ENCODE results near the gene CBFA2T2.
A peak's percentile ranks its signal among the peaks of the same experiment; 100 is the strongest.
"Not testable (repeated sequence)": the region's sequence is repeated elsewhere in the genome, so short reads cannot be mapped to it uniquely, and the experiment has no call there.

CBFA2T2 gene

DNA sequence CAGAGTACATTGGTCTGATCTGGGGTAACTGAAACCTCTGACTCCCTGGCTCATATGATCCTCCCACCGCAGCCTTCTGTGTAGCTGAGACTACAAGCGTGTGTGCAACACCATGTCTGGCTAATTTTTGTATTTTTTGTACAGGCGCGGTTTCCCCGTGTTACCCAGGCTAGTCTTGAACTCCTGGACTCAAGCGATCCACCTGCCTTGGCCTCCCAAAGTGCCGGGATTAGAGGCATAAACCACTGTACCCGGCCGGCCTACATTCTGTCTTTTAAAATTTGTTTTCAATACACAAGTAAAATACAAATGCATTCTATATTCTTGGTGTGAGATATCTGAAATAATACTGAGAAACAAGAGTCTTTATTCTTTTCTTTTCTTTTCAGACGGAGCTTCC is 1.7 kb upstream of the CBFA2T2 start:
- H3K9me3 ChIP-seq (ENCODE audit: severe bottlenecking), result no peaks in the 10 kb centered on the region
- TF ChIP-seq, protein P1, sequence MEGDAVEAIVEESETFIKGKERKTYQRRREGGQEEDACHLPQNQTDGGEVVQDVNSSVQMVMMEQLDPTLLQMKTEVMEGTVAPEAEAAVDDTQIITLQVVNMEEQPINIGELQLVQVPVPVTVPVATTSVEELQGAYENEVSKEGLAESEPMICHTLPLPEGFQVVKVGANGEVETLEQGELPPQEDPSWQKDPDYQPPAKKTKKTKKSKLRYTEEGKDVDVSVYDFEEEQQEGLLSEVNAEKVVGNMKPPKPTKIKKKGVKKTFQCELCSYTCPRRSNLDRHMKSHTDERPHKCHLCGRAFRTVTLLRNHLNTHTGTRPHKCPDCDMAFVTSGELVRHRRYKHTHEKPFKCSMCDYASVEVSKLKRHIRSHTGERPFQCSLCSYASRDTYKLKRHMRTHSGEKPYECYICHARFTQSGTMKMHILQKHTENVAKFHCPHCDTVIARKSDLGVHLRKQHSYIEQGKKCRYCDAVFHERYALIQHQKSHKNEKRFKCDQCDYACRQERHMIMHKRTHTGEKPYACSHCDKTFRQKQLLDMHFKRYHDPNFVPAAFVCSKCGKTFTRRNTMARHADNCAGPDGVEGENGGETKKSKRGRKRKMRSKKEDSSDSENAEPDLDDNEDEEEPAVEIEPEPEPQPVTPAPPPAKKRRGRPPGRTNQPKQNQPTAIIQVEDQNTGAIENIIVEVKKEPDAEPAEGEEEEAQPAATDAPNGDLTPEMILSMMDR (IDR thresholded peaks at IDR 0.05; ENCODE audit: low read depth, low read length), result no peak
- H3K36me3 ChIP-seq, result peaks cover 4% of the 10 kb centered on the region; the same call in 1 of the 2 replicates
- peak overlapping the region; percentile 75 for H3K27ac ChIP-seq
- no peaks in the 10 kb centered on the region for H3K27me3 ChIP-seq (ENCODE audit: insufficient read depth, low read depth, severe bottlenecking)
- no peak overlapping the region for H3K4me3 ChIP-seq (ENCODE audit: low read depth, low read length)
- DNase-seq, result no peak

DNA sequence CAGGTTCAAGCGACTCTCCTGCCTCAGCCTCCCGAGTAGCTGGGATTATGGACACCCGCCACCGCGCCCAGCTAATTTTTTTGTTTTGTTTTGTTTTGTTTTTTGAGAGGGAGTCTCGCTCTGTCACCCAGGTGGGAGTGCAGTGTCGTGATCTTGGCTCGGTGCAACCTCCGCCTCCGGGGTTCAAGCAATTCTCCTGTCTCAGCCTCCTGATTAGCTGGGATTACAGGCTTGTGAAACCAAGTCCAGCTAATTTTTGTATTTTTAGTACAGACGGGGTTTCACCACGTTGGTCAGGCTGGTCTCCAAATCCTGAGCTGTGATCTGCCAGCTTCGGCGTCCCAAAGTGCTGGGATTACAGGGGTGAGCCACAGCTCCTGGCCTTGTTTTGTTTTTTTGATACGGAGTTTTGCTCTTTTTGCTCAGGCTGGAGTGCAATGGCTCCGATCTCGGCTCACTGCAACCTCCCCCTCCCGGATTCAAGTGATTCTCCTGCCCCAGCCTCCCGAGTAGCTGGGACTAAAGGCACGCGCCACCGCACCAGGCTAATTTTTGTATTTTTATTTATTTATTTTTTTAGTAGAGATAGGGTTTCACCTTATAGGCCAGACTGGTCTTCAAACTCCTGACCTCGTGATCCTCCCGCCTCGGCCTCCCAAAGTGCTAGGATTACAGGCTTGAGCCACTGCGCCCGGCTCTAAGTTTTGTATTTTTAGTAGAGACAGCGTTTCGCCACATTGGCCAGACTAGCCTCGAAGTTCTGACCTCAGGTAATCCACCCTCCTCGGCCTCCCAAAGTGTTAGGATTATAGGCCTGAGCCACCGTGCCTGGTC is 1.0 kb upstream of the CBFA2T2 start:
- H3K4me3 ChIP-seq (ENCODE audit: low read depth, low read length), result peak overlapping the region; percentile 43
- not testable (repeated sequence) for DNase-seq; H3K36me3 ChIP-seq; H3K9me3 ChIP-seq (ENCODE audit: severe bottlenecking); H3K27me3 ChIP-seq (ENCODE audit: insufficient read depth, low read depth, severe bottlenecking)
- H3K27ac ChIP-seq, result peak overlapping the region; percentile 75

DNA sequence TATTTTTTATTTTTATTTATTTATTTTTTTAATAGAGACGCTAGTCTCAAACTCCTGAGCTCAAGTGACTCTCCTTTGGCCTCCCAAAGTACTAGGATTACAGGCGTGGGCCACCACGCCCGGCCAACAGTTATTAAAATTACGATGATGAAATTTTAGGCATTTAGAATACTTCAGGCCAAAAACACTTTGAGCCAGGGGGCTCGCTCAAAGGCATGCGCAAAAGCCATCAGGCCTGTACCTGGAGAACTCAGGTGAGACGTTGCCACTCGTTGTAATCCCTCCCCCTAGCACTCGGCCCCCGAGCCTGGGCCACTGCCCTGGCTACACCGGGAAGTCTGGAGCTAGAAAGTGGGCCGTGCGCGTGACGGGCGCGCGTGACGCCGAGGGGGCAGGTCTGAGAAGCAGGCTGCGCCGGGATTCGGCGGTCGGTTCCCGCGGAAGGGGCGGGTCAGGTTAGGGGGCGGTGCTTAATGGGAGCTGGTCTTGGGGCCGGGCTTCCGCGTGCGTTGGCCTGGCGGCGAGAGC is 337 bp upstream of the CBFA2T2 start:
- Histone ChIP-seq H3K9me3 (ENCODE audit: severe bottlenecking) (no peaks in the 10 kb centered on the region), H3K36me3 (peaks cover 8% of the 10 kb centered on the region), H3K4me3 (ENCODE audit: low read depth, low read length) (peak overlapping the region; percentile 43), H3K27ac (peak overlapping the region; percentile 75), H3K27me3 (ENCODE audit: insufficient read depth, low read depth, severe bottlenecking) (no peaks in the 10 kb centered on the region)
- TF ChIP-seq, protein P1 (IDR thresholded peaks at IDR 0.05; ENCODE audit: low read depth, low read length), result no peak
- peak; percentile 99 for DNase-seq

DNA sequence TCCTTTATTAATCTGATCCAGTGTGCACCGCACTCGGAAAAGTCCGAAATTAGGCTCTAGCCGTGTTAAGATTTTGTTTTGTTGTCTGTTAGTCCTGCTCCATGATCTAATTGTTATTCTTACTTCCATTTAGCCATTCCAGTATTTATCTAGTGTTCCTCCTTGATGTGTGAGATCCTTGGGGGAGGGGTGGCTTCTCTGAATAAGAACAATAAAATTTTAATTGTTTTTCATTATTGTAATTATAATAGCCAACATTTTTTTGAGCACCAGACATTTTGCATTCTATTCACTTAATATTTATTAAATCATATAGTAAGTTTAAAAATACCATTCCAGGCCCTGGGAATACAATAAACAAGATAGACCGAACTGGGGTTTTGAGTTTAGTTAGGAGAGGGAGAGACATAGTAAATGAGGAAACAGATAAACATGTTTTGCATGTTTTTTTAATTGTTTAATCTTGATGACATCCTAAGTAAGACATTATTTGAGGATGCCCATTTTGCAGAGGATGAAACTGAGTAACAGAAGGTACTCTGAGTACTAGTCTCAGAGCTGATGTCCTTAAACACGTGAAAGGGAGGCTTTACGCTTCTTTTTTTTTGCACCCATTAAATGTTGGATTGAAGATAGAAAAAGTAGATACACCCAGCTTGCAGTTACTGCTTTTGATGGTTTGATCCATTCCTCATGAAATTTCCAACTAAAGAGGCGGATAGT is 1.2 kb downstream of the CBFA2T2 start:
- Histone ChIP-seq H3K4me3 (ENCODE audit: low read depth, low read length) (peak overlapping the region; percentile 81), H3K27me3 (ENCODE audit: insufficient read depth, low read depth, severe bottlenecking) (no peaks in the 10 kb centered on the region), H3K27ac (peak overlapping the region; percentile 88; the same call in 1 of the 2 replicates), H3K9me3 (ENCODE audit: severe bottlenecking) (no peaks in the 10 kb centered on the region), H3K36me3 (peaks cover 15% of the 10 kb centered on the region)
- TF ChIP-seq, protein P1 (IDR thresholded peaks at IDR 0.05; ENCODE audit: low read depth, low read length), result no peak
- DNase-seq, result no peak

DNA sequence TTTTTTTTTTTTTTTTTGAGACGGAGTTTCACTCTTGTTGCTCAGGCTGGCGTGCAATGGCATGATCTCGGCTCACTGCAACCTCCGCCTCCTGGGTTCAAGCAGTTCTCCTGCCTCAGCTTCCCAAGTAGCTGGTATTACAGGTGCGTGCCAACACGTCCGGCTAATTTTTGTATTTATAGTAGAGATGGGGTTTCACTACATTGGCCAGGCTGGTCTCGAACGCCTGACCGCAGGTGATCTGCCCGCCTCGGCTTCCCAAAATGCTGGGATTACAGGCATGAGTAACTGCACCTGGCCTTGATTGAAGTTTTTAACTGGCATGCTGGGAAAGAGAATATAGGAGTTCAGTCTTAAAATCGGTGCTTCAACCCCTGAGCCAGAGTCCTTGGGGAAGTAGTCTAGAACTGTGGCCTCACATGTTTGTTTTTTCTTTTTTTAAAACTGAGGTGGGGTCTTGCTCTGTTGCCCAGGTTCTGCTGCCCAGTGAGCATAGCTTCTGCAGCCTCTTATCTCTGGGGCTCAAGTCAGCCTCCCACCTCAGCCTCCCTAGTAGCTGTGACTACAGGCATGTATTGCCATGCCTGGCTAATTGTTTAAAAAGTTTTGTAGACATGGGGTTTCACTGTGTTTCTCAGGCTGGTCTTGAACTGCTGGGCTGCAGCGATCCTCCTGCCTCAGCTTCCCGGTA is 3.3 kb downstream of the CBFA2T2 start:
- TF ChIP-seq, protein P1 (IDR thresholded peaks at IDR 0.05; ENCODE audit: low read depth, low read length), result no peak
- no peak overlapping the region for H3K27ac ChIP-seq
- no peak for DNase-seq
- H3K9me3 ChIP-seq (ENCODE audit: severe bottlenecking), result no peaks in the 10 kb centered on the region
- H3K36me3 ChIP-seq, result peaks cover 15% of the 10 kb centered on the region
- H3K27me3 ChIP-seq (ENCODE audit: insufficient read depth, low read depth, severe bottlenecking), result no peaks in the 10 kb centered on the region
- no peak overlapping the region for H3K4me3 ChIP-seq (ENCODE audit: low read depth, low read length)

DNA sequence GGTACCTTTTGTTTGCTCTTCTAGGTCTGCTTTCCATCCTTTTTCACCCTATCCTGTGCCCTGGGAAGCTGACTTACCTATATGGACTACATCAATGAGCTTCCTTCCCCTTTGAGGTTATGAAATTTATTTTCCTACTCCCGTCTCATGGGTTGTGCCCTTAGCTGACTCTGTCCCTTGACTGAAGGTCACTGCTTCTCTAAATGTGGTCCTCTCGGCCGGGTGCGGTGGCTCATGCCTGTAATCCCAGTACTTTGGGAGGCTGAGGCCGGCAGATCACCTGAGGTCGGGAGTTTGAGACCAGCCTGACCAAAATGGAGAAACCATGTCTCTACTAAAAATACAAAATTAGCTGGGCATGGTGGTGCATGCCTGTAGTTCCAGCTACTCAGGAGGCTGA is 6.9 kb downstream of the CBFA2T2 start:
- H3K9me3 ChIP-seq (ENCODE audit: severe bottlenecking); H3K27me3 ChIP-seq (ENCODE audit: insufficient read depth, low read depth, severe bottlenecking); H3K4me3 ChIP-seq (ENCODE audit: low read depth, low read length); H3K27ac ChIP-seq; DNase-seq: not testable (repeated sequence)
- peaks cover 12% of the 10 kb centered on the region for H3K36me3 ChIP-seq
